GM21390 (cell line): ENCODE results near the gene UNC93A.
"Not testable (repeated sequence)": the region's sequence is repeated elsewhere in the genome, so short reads cannot be mapped to it uniquely, and the experiment has no call there.

Source experiments
- ATAC-seq: cut with Tn5 transposase; IDR thresholded peaks from one replicate; pipeline ENCODE4 v1.9.1; 2021; ENCODE audit not compliant: unreplicated experiment

UNC93A gene

DNA sequence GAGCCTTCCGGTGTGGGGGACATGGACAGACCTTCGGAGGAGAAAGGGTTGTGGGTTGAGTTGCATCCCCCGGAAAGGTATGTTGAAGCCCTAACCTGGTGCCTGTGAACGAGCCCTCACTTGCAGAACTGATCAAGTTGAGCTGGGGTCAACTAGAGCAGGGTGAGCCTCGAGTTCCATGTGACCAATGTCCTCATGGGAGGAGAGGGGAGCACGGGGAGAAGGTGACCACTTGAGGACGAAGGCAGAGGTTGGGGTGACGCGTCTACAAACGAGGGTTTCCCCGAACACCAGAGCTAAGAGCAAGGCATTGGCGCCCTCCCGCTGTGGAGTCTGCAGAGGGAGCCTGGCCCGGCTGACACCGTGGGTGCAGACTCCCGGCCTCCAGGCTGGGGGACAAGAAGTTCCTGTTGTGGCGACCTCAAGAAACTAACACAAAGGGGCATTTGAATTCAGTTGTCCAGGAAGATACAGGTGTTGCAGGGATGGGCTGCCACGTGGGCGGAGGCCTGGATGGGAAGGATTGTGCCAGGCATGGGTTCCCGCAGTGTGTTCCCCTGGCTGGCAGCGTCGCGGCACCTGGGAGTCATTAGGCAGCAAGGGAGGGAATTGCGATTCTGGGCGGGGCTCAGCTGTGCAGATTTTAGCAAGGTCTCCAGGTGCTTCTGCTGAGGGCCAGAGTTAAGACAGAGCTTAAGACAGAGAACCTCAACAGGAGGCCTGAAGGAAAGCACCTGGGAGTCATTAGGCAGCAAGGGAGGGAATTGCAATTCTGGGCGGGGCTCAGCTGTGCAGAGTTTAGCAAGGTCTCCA lies 20.4 kb upstream of the UNC93A start:
- no peak for ATAC-seq

DNA sequence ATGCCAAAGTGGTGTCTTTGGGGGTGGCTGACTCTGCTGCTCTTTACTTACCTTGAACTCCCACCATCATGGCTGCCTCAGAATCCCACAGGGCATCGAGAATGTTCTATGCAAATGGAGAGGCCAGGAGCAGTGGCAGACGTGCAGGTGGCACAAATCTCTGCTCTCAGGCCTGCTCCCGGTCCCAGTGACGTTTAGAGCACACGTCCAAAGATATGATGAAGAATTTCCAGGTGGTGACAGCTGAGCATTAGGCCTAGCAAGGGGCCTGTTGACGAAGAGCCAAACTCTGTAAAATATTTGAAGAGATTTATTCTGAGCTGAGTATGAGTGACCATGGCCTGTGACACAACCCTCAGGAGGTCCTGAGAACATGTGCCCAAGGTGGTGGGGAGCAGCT lies 19.0 kb upstream of the UNC93A start:
- no peak for ATAC-seq

DNA sequence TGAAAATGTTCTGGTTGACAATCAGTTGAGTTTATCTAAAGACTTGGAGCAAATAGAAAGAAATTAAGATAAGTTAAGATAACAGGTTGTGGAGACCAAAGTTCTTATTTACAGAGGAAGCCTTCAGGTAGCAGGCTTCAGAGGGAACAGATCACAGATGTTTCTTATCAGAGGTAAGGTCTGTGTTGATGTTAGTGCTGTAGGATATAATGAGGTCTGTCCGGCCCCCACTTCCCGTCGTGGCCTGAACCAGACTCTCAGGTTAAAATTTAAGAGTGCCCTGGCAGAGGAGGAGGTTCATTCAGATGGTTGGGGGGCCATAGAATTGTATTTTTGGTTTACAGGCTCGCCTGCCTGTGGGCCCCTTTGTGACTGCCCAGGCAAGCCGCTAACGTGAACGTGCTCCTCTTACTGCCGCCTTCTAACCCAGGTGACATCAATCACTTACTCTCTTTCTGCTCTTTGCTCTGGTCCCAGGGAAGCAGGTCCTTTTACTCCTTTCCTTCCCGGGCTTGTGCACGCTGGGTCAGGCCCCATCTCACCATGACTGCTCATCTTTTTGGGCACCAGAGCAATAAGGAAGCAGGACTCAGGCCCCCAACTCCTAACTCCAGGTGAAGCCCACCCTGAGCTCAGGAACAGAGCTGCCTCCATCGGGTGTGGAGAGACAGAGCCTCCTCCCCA lies 18.3 kb upstream of the UNC93A start:
- no peak for ATAC-seq

DNA sequence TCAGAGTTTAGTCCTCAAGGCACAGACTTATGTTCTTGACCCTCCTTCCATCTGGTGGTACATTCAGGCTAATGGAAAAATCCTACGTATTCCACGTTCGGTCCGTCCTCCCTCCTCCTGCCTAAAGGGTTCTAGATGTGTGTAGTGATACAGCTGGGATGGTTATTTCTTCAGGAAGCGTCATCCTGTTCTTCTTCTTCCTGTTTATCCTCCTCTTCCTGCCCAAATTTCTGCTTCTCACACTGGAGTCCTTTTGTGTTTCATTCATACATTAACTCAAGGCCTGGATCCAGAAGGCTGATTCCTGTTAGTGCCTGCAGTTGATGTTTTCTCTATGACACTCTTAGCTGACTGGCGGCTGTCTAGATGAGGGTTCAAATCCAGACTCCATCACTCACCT lies 16.8 kb upstream of the UNC93A start:
- ATAC-seq = no peak

DNA sequence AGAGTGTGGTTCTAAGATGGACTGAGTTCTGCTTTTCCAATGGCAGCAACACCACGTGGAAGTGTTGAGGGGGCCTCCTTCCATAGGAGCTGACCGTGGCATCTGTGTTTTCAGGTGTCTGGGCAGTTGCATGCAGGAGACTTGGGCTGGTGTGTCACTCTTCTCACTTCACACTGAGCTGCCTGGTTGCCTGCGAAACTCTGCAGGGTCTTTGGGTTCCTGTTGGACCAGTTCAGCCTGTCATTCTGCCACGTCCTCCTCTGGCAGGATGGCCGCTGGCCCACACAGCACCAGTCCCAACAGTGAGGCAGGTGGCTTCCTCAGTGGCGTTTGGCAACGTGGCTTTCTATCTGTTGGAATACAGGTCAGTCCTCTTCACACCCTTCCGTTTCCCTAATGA lies 16.1 kb upstream of the UNC93A start:
- ATAC-seq = no peak

DNA sequence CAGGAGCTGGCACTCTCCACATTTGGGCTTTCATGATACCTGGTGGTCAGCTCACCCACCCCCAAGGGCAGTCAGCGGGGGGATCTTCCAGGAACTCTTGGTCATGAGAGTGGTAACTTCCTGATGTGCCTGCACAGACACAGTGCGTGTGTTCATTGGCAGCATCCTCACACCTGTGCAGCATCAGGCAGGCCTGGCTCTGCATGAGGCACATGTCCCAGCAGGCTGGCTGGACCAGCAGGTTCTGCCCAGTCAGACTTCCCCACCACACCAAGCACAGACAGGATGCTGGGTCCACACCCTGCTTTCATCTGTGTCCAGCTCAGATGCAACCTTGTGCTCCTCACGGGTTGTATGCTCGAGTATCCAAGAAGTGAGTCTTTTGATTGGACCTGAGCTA lies 15.7 kb upstream of the UNC93A start:
- no peak for ATAC-seq

DNA sequence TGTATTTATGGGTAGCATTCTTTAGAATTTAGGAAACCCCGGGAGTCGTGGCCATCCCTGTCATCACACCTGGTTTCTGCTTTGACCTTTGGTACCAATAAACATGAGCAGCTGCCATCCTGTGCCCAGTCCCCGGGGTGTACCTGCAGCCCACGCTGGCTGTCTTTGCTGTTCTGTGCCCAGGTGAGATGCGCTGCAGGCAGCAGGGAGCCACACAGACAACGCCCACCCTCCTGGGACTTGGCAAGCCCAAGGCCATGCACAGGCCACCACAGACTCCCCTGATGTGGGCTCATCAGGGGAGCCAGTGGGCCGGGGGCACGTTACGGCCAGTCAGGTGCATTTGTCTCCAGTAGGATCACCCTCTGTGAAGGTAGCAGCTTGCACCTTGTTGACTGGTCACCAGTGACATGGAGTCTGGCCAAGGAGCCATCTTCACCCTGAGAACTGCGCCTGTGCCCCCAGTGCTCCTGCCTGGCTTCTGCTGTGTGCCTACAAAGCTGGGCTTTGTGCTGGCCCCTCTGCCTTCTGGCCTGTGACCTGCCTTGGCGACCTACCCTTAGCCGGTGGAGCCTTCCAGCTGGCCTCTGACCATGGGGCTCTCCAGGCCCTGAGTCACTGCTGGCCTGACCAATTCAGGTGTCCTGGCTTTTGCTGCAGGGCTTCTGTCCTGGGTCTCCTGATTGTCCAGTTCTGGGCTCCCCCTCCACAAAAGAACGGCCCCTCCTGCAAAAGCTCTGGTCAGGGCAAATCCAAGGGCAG lies 14.2 kb upstream of the UNC93A start:
- no peak for ATAC-seq

DNA sequence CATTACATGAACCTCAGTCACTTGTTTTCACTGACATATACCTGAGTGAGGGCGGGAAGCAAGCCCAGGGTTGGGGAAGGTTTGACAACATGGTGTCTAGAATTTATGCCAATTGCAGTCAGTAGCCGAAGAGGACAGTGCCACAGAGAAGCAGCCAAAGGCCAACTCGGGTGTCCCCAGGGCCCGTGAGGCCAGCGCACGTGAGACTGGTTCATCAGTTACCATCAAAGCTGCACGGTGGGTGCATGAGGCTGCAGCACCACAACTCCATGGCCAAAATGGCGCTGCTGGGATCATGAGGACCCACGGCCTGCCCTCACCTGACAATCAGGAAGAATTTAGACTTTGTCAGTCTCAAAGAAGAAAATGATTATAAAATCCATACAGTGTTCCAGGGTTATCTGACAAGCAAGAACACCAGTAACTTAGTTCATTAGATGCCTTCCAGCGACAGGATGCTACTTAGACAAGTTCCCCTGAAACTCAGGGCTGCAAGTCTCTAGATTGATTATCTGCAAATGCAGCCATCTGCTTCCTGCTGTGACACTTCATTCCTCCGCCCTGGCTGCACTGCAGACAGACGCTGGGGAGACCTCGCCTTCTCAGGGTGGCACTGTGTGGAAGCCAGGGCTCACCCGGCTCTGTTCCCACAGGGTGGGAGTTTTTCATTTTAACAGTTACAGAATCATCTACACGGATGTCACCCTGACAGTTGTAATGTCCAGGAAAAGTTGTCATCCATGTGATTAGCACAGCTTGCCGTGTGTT lies 12.8 kb upstream of the UNC93A start:
- not testable (repeated sequence) for ATAC-seq

DNA sequence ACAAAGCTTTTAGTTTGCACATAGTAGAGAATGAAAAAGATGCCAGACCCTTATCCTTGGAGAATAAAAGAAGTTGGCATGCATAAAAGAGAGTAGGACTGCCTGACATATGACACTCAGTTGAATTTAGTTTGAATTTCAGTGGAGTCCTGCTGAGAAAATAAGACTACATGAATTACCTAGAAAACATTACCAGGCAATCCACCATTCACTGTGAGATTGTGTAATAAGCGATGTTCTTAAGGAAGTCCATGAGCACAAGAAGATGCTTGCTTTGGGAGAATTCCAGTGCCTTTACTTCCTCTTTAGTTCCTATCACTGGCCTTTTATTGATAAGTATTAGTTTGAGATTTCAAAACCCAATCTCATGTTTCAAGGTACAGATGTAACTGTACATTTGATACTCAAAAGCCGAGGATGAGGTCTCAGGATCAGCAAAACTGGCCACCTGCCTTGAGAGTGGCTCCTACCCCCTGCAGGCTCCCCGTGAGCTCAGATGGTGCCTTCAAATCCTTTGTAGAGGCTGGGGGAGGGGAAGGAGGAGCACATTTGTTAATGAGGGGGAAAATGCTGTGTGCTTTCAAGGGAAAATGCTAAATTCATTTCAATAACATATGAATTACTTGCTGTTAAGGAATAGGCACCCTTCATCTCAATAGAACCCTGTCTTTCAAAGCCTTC lies 11.2 kb upstream of the UNC93A start:
- ATAC-seq = no peak

DNA sequence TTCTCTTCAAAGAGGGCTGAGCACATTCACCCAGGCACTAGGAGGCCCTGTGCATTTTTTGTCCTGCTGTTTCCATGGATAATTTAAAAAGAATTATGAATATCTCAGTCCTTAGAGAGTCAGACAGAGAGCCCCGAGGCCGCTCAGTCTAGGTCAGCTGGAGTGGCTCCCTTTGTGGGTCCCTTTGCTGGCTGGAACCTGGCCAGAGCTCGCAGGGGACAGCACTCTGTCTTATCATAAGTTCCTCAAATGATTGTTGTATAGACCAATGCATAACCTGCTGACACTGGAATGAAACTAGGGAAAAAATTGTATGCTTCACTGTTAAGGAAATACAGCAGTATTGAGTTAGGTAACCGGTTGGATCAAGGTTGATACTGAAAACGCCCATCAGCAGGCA lies 10.6 kb upstream of the UNC93A start:
- ATAC-seq = not testable (repeated sequence)

DNA sequence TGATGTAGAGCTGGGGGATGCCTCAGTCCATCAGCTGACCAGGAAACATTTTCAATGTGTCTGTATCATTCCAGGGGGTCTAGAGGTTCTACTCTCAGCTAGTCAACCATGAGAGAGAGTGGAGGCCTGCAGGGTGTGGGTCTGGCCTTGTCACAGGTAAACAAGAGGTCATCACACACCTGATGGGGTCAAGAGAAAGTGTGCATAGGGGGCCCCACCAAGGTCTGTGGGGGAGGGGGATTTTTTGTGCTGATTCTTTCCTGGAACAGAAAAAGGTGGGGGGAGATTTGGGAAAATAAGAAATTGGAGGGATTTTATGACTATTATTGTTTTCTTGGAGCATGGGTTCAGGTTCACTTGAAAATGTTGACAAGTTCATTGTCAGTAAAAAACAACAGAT lies 8.9 kb upstream of the UNC93A start:
- ATAC-seq = no peak

DNA sequence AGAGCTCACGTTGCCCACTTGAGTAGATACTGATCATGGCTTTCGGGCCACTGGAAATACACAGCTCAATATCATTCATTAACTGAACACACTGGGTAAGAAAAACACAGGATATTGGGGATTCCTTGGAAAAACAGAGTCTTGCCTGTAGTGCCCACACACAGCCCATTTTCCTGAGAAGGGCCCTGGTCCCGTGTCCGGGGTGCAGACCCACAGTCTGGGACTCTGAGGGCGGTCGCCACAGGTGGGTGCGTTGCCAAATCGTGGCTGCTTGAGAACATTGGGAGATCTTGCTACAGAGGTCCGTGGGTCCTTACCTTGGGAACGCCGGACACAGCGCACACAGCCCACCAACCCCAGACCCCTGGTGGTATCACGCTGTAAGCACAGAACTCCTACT lies 6.5 kb upstream of the UNC93A start:
- ATAC-seq = not testable (repeated sequence)

DNA sequence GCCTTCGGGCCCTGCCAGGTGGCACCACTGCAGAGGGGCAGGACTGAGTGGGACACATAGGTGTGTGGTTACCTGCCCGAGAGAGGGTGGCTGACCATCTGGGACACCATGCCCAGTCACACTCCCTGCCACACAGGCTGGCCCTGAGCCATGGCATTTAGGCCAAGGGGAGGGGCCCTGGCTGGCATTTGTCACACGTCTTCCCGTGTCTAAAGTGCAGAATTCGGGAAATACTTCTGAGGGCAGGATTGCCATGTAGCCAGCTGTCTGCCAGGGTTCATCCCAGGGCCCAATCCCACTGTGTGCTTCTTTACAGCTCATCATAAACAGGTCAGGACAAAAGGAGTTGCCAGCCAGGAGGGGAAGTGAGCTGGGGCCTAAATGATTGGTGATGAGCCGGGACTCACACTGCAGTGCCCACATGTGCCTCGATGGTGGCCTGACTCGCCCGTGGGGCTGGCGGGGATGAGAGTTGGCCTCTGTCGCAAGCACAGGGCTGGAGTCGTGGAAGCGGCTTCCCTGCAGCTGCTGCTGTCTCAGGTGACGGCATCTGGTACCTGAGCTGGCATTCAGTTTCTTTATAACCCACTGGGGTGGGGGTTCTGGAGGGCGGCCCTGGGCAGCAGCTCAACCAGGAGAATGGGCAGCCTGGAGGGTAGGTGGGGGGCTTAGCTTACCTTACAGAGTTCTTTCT lies 5.9 kb upstream of the UNC93A start:
- no peak for ATAC-seq

DNA sequence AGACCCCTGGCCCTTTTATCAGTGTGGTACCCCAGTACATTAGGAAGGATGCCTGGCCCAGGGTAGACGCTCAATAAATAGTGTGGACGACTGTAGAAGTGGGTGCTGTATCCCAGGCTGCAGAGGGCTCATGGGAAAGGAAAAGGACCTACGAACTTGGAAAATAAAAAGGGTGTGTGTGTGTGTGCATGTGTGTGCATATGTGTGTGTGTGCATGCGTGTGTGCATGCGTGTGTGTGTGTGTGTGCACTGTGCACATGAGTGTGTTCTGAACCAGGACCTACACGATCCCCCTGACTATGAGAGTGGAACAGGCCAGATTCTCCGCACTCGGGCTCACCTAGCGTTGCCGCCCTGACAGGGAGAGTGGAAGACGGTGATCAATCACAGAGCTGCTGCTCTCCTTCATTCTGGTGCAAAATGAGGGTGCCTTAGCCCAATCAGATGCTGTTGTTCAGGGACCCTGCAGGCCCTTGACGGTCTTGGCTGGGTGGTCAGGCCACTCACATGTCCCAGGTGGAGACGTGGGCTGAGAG lies 3.5 kb upstream of the UNC93A start:
- ATAC-seq = no peak

DNA sequence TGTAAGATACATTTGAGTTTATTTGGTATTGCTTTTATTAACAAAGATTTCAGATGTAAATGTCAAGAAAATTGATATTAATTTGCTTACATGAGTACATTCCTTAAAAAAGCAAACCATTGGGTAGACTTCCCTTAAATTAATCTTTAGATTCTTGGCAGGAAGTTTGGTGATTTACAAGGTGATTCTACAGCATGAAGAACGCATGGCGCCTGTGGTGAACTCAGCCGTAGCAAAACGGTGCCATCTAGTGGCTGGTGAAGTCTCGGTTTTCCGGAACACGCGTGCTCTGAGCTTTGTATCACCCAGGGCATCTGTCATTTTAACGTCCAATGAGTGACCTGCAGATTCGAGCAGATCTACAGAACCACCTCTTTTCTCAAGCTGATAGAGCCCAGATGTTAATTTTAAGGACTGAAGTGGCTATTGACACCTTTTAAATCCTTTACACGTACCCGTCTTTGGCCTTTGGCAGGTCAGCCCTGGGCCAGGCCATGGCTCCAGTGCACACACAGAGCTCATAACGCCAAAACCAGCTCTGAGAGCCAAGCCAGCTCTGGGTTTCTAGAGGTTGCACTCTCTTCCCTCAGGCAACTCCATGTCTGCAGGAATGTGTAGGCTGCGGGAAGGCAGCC lies 2.4 kb upstream of the UNC93A start:
- ATAC-seq = peak; percentile 85

DNA sequence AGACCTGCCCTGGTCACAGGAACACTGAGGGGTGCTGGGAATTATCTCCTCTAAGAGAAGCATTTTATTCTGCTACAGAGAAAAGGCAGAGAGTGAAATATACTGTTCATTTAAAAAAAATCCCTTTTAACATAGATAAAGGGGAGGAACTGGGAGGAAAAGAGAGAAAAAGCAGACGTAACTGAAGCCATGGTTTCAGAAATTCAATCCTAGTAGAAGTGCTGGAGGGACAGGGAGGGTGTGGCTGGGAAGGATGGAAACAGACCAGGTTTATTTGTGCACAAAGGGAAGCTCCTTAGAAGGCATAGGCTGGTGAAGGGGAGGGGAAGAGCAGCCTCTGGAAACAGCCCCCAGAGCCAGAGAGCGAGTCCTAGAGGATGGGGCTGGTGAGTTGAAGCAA lies 1.8 kb upstream of the UNC93A start:
- ATAC-seq = not testable (repeated sequence)

DNA sequence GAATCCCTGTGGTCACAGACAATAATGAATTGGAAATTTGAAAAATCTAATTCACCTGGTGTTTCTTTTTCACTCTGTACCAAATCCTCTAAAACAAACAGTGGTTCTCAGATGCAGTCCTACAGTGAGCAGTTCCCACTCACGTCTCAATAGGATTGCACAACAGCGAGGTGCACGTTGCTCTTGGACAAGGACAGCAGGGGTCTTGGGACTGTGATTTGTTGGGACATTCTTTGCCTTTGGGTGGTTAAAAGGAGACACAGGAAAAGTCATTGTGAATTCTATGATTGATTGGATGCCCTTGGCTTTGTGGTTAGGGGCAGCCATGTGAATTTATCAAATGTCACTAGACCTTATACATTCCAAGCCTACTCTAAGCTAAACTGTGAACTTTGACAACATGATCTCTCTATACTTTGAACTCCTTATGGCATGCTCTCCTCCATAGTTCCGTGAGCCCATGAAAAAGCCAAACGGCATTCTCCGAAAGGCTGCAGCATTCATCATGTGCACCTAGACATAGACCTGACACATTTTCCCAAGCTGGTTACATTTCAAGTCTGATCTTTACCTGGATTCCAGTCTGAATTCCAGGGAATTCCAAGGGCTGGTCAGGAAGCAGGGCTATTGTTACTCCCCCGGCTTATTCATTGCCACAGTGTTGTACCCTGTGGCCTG lies 647 bp downstream of the UNC93A start:
- no peak for ATAC-seq

DNA sequence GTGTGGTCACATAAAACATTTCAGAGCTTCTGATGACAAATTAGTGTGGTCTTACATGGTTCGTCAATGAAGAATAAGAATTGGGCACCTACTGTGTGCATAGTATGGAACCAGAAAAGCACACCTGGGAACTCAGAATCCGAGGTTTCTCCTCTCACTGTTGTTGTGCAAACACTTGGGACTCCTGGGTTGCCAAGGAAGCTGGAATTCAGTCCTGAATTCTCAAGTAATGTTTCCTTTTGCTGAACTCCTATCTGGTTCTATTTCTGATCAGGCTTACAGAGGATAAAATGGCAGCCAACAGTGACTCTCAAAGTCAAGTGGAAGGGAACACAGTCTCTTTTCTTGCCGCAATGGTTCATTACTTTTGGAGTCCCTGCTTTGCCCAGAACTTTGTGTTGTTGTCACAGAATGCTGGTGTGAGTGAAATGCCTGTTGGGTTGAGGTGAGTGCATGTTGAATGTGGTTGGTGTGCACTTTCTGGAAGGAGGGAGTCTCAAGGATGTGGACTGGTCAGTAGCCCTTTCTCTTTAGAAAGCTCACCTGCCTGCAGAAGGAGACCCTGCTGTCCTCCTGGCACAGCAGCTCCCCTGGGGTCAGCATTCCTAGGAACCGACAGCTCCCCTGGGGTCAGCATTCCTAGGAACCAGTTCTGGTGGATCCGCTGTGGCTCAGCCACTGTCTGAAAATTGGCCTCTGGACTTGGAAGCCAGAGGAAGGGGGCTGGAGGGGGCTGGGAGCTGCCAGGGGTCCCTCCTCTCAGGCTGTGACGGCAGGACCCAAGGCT lies 1.4 kb downstream of the UNC93A start:
- no peak for ATAC-seq
